HT1080 (cell line): ENCODE measurements around the gene CDC40. TPM values are rescaled to one million over a fixed set of nuclear protein-coding genes. Genes with fewer than 3 reads are reported as not detected.
"Not testable (repeated sequence)": the region's sequence is repeated elsewhere in the genome, so short reads cannot be mapped to it uniquely, and the experiment has no call there.

Experiments used
- DNase-seq: peaks from one replicate; pipeline ENCODE4 v3.0.0-alpha.2; 2015; ENCODE audit warnings: low read depth
- total RNA-seq: library from RNA; depleted of rRNA; stranded (reverse); fragments of >200 nt; shearing (Covaris generic); gene quantifications from 2 replicates; pipeline ENCODE4 v1.2.3, GENCODE V29; 2014

The CDC40 gene
- total RNA-seq, 1 experiment from 2014 or later = 20.2 TPM

DNA sequence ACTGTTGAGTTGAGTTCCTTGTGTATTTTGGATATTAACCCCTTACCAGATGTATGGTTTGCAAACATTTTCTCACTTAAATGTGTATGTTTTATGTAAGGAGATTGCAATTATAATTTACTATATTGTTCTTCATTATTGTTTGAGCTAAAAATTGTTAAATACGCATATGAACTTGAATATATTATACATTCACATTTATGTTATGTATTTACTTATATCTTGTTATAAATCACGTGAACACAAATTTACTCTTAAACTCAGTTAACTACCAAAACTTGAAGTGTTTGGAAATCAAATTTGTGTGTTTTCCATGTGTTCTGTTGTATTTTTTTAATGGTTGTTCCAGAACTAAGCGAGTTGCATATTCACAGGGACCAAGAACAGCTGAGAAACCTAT is 18.3 kb downstream of the CDC40 start:
- DNase-seq = no peak

DNA sequence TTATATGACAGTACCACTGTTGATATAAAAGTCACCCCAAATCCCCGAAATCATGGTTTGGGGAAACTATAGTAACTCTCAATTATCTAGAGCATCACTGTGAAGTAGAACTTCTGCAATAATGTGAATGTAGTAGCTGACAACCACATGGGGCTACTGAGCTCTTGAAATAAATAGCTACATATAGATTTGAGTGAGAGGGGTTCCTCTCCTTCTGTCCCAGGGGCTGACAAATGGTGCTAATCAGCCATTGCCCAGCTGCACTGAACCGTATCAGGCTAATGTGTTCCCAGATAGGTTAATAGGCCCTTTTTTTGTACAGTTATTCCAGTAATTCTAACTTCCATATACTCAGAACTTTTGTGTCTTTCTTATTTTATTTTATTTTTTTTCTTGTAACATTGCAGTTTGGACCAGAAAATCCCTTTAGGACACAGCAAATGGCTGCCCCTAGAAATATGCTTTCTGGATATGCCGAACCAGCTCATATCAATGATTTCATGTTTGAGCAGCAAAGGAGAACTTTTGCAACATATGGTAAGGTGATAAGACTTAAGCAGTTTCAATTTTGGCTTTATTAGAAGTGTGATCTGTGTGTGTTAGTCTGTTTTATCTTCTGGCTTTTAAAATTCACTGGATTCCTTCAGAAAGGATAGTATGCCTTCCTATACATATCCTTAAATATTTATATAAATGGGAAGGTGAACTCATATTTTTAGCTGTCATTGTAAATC is 21.1 kb downstream of the CDC40 start:
- no peak for DNase-seq

DNA sequence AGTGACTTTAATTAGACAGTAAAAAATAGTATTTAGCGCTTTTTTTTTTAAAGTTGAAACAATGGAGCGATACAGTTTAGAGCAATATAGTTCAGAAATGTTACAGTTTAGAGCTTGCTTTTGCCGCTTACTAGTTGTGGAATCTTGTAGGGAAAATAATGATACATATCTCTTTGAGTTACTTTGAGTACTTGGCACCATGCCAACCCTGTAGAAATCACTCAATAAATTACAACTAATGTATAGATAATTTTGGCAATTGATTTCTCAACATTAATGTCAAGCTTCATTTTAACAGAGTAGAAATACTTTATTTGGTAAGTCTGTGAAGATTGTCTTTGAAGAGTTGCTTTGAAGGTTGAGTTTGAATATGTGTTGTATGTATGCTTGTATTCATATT is 27.4 kb downstream of the CDC40 start:
- DNase-seq = no peak

DNA sequence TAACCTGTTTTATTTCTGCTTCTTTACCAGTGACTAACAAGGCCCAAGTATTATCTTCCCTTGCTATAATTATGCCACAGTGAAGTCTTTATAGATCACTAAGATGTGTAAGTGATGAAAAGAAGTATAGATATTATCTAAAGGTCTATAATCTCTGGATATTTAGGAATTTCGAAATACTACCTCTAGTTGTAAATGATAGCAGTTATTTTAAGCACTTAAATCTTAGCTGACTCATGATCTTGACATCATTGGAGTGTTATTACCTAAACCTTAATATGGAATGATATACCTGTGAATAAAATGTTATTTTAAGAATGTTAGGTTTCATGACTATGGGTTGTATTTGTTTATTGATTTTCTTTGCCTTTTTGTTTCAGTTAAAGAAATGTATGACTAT is 31.5 kb downstream of the CDC40 start:
- no peak for DNase-seq

DNA sequence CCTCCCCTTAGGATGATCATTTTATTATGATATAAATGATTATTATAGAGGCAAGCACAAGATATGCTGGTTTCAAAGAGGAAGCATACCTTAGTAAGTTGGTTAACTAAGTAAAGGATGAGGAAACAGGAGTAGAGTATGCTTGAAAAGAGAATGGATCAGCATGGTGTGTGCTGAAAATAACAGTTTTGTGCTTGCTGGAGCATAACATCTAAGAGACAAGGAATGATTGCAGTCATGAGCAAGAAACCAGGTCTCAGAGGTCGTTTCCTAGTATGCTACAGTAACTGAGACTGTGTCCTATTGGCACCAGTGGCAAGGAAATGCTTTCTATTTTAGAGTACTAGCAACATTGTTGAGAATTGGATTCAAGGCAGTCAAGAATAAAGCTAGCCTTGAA is 34.1 kb downstream of the CDC40 start:
- no peak for DNase-seq

DNA sequence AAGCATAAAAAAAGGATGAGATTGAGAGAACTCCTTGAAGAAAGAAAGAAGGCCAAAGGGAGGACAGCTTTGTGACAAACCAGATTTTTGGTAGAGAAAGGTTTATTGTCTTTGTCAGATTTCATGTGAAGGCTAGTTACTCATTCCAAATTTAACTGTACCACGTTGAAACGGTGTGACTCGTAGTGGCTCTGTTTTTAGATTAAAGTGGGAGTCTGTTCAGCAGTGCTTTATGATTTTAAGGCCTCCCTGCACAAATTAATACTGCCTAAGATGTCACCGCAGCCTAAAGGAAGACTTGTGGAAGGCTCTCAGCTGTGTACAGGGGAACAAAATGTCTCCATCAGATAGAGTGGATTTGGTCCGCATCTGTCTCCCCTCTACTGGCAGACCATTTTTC is 35.9 kb downstream of the CDC40 start:
- no peak for DNase-seq

DNA sequence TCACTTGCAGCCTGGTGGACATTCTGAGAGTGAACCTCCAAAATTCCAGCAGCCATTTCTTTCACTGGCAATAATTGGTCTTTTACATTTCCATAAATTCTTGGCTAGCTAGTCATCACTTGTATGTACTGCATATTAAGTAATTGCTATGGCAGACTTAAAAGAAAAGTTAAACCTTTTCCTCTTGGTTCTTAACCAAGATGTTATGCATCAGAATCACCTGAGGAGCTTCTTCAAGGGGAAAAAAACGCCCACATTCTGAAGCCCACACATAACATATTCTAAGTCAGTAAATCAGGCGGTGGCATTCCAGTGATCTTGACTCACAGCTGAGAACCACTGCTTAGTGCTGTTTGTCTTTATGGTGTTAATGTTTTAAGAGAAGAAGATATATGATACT is 37.0 kb downstream of the CDC40 start:
- peak; percentile 10 for DNase-seq

DNA sequence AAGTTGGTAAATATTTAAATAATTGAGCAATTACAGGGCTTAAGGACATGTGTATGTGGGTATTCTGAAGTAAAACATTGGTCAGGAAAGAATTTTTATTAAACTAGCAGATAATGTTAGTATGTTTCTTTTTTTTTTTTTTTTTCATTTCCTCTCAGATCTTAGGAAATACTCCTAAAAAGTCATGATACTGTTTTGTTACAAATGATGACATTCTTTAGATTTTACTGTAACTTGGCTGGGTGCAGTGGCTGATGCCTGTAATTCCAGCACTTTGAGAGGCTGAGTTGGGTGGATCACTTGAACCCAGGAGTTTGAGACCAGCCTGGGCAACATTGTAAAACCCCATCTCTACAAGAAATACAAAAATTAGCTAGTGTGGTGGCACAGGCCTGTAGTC is 41.5 kb downstream of the CDC40 start:
- DNase-seq = no peak

DNA sequence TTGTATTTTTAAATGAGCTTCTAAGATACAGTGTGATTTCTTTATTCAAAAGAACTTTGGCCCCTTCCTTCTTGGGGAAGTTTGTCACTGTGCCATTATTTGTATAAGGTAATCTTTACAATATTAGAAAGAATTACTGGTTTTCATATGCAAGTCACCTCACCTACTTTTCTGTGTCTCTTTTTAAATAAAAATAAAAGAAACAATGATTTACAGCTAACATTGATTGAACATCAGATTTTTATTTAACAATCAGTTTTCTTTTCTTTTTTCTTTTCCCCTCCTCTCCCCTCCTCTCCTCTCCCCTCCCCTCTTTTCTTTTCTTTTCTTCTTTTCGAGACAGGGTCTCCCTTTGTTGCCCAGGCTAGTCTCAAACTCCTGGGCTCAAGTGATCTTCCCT is 46.0 kb downstream of the CDC40 start:
- DNase-seq = no peak

DNA sequence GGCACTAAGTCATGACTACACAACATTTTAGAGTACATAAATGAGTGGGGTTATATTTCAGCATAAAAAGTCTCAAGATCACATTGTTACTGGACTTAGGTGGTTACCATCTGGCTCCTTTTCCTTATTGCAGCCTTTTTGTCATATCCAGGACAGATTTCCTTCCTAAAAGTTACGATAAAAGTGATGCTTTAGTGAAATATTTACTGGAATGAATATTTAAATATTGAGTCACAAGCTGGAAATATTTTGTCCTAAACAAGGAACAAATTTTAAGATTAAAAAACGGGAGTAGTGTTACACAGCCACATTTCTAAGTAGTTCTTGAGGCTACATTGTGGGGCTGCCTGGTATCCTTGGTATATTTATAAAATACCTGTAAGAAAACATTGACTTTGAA is 52.2 kb downstream of the CDC40 start:
- DNase-seq = no peak

DNA sequence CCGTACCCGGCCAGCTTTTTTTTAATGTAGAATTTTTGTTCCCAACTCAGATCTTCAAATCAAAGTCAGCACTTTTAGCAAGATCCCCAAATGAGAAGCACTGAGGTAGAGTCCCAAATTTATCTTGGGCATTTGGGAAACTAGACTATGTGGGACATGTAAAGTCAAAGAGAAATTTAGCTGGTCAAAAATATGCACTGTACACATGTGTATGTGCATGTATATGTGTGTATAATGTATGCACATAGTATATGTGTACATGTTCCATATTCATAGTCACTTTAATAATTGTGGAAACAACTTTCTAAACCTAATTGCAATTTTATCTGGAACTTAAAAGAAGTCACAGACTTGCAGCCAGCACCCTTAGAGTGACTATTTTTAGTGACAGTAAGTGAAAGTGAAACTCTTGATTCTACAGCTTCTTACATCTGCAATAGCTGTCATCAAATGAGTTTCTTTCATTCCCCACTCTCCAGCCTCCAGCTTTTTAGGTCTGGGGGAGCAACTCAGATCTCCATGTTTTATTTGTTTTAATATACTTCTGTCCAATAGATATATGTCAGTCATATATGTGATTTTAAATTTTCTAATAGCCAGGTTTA is 53.6 kb downstream of the CDC40 start:
- DNase-seq = no peak

DNA sequence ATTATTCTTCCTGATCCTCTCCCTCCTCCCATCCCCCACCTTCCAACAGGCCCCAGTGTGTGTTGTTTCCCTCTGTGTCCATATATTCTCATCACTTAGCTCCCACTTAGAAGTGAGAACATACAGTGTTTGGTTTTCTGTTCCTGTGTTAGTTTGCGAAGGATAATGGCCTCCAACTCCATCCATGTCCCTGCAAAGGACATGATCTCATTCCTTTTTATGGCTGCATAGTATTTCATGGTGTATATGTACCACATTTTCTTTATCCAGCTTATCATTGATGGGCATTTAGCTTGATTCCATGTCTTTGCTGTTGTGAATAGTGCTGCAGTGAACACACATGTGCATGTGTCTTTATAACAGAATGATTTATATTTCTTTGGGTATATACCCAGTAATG is 55.8 kb downstream of the CDC40 start:
- not testable (repeated sequence) for DNase-seq

DNA sequence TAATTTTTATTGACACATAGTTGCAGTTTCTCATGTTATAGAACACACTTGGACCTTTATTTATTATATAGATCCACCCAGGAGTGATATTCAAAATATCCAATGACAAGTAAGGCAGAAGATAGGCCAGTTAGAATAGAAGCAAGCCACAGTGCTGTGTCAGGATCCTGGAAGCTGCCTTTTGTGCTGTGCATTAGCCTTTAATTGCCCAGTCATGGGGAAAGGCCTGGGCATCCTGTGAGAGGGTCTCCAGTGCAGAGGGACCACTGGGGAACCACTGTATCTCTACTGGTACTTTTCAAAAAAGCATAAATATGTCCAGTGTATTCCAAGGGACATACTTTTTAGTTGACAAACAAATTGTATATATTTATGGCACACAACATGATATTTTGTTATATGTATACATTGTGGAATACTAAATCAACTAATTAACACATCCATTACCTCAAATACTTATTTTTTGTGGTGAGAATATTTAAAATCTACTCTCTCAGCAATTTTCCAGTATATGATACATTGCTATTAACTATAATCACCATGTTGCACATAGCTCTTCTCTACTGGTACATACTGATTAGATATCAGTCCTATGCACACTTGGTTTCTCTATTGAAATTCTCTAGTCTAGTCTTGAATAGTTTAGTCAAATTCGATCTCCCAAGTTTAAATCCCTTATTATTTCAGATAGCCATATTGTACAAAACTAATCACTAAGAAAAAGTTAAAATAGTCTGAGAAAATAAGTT is 59.5 kb downstream of the CDC40 start:
- no peak for DNase-seq

DNA sequence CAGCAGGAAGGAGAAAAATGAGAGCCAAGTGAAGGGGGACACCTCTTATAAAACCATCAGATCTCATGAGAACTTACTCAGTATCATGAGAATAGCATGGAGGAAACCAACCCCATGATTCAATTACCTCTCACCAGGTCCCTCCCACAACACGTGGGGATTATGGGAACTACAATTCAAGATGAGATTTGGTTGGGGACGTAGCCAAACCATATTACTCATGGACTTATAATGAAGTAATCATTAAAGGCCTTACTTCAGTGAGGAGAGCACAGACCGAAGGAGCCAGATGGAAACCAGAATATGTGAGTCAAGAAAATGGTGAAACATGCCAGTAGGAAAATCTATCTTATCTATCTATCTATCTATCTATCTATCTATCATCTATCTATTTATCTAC is 64.4 kb downstream of the CDC40 start:
- DNase-seq = peak; percentile 65

DNA sequence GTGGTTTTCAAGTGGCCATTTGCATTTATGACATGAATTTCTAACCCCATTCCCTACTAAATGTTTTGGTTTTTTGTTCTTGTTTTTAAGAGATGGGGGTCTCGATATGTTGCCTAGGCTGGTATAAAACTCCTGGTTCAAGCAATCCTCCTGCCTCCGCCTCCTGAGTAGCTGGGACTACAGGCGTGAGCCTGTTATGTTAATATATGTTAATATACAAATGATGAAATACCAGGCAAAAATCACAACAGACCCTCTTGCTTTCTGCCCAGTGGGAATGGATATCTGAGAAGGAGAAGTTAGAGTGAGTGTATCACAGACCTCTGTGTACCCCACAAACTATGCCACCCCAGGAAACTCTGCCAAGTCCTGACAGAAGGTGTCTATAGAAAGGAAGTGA is 66.2 kb downstream of the CDC40 start:
- DNase-seq = no peak

DNA sequence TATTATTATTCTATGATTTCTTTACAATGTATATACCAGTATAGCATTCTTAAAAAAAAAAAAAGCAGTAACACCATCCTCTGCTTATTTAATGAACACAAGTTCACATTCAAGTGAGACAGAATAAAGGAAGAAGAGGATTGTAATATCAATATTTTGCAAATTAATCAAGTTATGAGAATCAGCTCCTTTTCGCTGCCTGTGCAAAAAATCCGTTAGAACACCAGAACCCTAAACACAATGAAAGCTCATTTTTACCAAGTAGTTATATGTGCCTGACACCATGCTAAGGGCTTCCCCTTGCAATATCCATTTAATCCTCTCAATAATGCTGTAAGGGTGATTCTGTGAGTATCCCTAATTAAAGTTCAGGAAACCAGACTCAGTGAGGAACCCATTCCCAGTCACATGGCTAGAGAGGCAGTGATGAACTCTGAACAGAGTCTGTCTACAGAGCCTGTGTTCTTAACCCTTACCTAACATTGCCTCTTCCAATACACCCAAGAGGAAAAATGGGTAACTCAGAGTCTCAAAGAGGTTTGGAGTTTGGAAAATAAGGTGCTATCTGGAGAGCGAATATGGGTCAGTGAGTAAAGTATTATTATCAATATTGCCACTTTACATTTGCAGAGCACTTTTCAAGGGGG is 66.8 kb downstream of the CDC40 start:
- DNase-seq = no peak

DNA sequence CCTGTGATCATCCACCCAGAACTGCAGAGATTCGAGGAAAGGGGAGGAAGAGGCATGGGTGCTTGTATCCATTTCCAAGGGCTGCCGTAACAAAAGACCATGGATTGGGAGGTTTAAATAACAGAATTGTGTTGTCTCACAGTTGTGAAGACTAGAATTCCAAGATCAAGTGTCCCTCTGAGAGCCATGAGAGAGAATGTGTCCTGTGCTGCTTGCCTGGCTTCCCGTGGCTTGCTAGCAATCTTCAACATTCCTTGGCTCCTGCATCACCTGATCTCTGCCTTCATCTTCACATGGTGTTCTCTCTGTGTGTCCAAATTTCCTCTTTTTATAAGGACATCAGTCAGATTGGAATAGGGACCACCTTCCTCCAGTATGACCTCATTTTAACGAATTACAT is 69.8 kb downstream of the CDC40 start:
- no peak for DNase-seq

DNA sequence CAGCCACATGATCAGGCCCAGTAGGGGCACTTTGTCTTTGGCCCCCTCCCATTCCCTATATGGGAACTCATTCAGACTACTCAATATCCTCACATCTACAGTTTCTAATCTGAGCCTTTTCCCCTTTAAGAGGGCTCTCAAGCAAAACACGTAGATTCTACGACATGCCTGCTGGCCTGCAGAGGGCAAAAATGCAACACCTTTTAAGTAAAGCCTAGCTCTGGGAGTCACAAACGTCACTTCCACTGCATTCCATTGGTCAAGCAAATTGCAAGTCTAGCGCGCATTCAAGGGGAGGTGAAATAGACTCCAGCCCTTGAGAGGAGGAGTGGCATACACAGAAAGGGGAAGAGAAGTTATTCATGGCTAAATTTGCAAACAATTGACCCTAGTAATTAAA is 70.6 kb downstream of the CDC40 start:
- DNase-seq = peak; percentile 26

DNA sequence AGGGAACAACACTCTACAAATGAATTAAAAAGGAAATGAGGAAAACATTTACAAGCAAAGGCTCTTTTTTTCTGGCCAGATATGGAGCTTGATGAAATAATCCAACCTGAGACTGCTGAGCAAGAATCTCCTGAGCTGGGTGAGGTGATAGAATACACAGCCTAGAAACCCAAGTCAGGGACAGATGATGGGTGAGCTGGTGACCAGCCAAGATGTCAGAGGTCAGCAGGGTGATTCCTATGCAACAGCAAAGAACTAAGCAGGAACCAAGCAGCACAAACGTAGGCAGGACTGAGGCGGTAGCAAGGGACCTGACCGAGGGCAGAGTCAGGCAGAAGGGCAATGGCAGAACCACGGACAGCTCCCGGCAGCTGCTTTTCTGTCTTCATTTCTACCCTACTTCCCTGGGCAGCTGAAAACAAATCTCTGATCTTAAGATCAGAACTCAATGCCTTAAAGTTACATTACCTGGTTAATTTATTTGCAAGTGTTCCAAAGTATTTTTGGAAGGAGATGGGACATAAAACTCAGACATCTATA is 75.1 kb downstream of the CDC40 start:
- DNase-seq = peak; percentile 33

DNA sequence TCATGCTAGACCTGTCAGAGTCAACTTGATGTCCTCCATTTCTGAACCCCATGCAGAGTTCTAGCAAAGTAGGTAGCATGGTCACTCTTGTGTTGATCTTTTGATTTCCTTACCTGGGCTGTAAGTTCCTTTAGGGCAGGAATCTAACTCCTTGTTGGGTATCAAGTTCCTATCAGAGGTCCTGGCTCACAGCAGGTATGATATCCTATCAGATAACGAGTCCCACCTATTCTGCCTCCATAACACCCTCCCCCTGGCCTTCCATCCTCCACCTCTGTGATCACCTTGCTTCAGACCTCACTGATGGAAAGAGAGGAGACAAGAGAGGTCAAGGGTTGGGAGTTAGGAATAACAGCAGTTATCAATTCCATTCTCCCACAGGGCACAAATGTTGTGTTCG is 76.1 kb downstream of the CDC40 start:
- DNase-seq = no peak

DNA sequence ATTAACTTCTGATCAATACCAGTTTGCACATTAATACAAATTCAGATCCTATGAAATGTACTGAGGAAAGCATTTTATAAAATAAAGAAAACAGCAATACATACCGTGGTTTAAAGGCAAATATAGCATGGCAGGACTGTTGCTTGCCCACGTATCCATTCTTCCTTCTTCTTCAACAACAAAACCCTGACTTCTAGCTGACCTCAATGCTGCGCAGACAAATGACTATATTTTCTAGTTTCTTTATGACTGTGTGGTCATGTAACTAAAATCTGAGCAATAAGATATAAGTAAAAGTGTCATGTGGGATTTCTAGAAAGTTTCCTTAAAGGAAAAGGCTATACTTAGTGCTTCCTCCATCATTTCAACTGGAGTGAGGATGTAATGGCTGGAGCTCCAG is 85.0 kb downstream of the CDC40 start:
- no peak for DNase-seq

DNA sequence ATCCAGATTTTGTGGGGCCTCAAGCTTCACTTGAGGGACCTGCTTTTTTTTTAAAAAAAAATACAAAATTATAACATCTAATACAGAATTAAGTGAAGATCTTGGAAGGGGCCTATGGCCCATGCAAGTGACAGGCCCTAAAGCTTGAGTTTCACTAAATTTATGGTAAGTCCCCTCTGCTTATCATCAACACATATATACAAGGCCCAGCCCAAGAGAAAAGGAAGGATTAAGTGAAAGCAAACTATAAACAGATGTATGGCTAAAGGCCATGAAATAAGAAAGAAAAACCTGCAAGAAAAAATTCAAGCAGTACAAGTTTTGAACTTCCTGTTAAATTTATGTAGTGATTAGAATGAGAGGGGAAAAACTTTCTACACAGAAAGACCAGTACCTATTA is 86.8 kb downstream of the CDC40 start:
- no peak for DNase-seq
